AG10803 (cell line): ENCODE data around the gene ABCD1.
"Not testable (repeated sequence)": the region's sequence is repeated elsewhere in the genome, so short reads cannot be mapped to it uniquely, and the experiment has no call there.

Experiments used
- DNase-seq: peaks from one replicate; pipeline ENCODE4 v3.0.0; 2010; ENCODE audit warnings: low read depth
- H3K4me3 ChIP-seq: 2 replicates; pipeline ENCODE4 v1.5.1; 2011; ENCODE audit warnings: mild to moderate bottlenecking, low read length, control low read depth
- CTCF ChIP-seq: conservative IDR thresholded peaks from 2 replicates; pipeline ENCODE4 v1.5.1; 2011; ENCODE audit warnings: mild to moderate bottlenecking, low read length, control low read depth, inconsistent platforms

Gene ABCD1

GRCh38 chrX:153728951-153729631 lies 4.4 kb downstream of the ABCD1 start:
- no peak overlapping the region for H3K4me3 ChIP-seq
- no peak for TF ChIP-seq CTCF
- DNase-seq: no peak

- not testable (repeated sequence) for H3K4me3 ChIP-seq, DNase-seq
These were observed 5.5 kb downstream of the ABCD1 start for GRCh38 chrX:153730115-153730514.

- no peak for TF ChIP-seq CTCF
- H3K4me3 ChIP-seq: no peak overlapping the region
- DNase-seq: no peak
These were observed 6.6 kb downstream of the ABCD1 start for GRCh38 chrX:153731117-153731844.

GRCh38 chrX:153731845-153732215 lies 7.2 kb downstream of the ABCD1 start:
- no peak for DNase-seq
- no peak for TF ChIP-seq CTCF
- no peak overlapping the region for H3K4me3 ChIP-seq

- no peak for TF ChIP-seq CTCF
- DNase-seq: no peak
These were observed 7.7 kb downstream of the ABCD1 start for GRCh38 chrX:153732401-153732800.

GRCh38 chrX:153733651-153734240 lies 9.1 kb downstream of the ABCD1 start:
- no peak for TF ChIP-seq CTCF
- H3K4me3 ChIP-seq: no peak overlapping the region
- DNase-seq: no peak

More at GRCh38 chrX:153732401-153732800, 7.7 kb downstream of the ABCD1 start:
- H3K4me3 ChIP-seq: no peak overlapping the region

- no peak overlapping the region for H3K4me3 ChIP-seq
- DNase-seq: no peak
- TF ChIP-seq CTCF: no peak
These were observed 10.2 kb downstream of the ABCD1 start for GRCh38 chrX:153734871-153735270.
